Activated B cell treated with CpG ODN at 0.5 μM for 24 hours (primary cell): ENCODE data around the gene SRP14. TPM values are rescaled to one million over a fixed set of nuclear protein-coding genes. Genes with fewer than 3 reads are reported as not detected.

ENCODE experiments used
- ATAC-seq: fragments of 200-7000 bp; cut with Tn5 transposase; one replicate; pipeline ENCODE4 v1.10.0; 2021; ENCODE audit warnings: low read depth, mild to moderate bottlenecking, moderate library complexity
- CTCF ChIA-PET: fragments of 350-600 bp; sonication (Branson Sonifier 250); formaldehyde crosslinking; loops from one replicate; lab custom pipeline; 2021; ENCODE audit warnings: antibody characterized with exemption; lab: Charles Lee
- POLR2A ChIA-PET: fragments of 350-600 bp; sonication (Branson Sonifier 250); formaldehyde crosslinking; loops from one replicate; lab custom pipeline; 2021; ENCODE audit warnings: antibody characterized with exemption; lab: Charles Lee
- DNase-seq: peaks from one replicate; pipeline ENCODE4 v3.0.0; 2022
- H3K27ac Mint-ChIP-seq: one replicate; pipeline ENCODE4 v1.8.0; 2020; ENCODE audit warnings: mixed read lengths
- H3K27me3 Mint-ChIP-seq: one replicate; pipeline ENCODE4 v1.8.0; 2021; ENCODE audit warnings: mixed read lengths
- H3K36me3 Mint-ChIP-seq: one replicate; pipeline ENCODE4 v1.8.0; 2021; ENCODE audit warnings: low read depth, mixed read lengths
- H3K4me1 Mint-ChIP-seq: one replicate; pipeline ENCODE4 v1.8.0; 2021; ENCODE audit warnings: mixed read lengths
- H3K4me3 Mint-ChIP-seq: one replicate; pipeline ENCODE4 v1.8.0; 2020; ENCODE audit warnings: mild to moderate bottlenecking, mixed read lengths
- H3K9me3 Mint-ChIP-seq: one replicate; pipeline ENCODE4 v1.8.0; 2020; ENCODE audit warnings: mixed read lengths
- CTCF ChIP-seq: fragments of 200-600 bp; IDR thresholded peaks from one replicate; pipeline ENCODE4 v1.8.0; 2022; ENCODE audit warnings: antibody characterized with exemption, mild to moderate bottlenecking
- intact Hi-C: fragments of 100-400 bp; cut with micrococcal nuclease; formaldehyde crosslinking; loops from one replicate; pipeline ENCODE4 v1.15.1; 2024
- total RNA-seq: library from RNA; stranded (reverse); gene quantifications from 2 replicates; pipeline ENCODE4 v1.2.3, GENCODE V29; 2022

SRP14 gene
- total RNA-seq, 1 donor from 2014 or later, result 183 TPM

DNA sequence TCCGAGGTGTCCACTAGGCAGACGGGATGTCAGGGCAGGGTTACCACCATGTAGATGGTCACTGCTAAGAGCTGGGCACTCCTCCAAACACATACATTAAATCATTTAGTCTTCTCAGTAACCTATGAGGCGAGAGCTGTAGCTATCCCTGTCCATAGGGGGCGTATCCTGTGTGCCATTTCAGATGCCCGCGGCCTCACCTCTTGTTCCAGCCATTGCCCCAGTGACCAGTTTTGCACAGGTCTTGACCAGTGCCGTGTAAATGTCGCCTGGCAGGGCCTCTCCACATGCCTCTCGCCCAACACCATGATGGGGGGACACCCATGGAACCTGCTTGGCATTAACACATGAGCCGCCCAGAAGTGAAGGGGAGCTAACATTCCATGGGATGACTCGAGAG lies 20.8 kb upstream of the SRP14 start:
- TF ChIP-seq CTCF, result no peak
- H3K27me3 Mint-ChIP-seq, result no peaks in the 10 kb centered on the region
- no peak overlapping the region for H3K27ac Mint-ChIP-seq
- peaks cover 5% of the 10 kb centered on the region for H3K36me3 Mint-ChIP-seq
- no peaks in the 10 kb centered on the region for H3K9me3 Mint-ChIP-seq
- H3K4me1 Mint-ChIP-seq, result peaks cover 48% of the 10 kb centered on the region
- ATAC-seq (no peak), DNase-seq (no peak)
- ChIA-PET CTCF (interaction anchor here (0.9 to 1.3 kb wide), 3 partner anchors 11 to 47 kb away, joined by 3 to 4 read pairs (median 3); no protein-coding TSS in a partner anchor), POLR2A (interaction anchor here (1.0 to 14.3 kb wide), 4 partner anchors 11 to 40 kb away, joined by 3 to 472 read pairs (median 9); partner anchors contain the start of genes BMF and SRP14)
- intact Hi-C loops, result loop anchor here (1.0 kb wide), 1 partner anchor 10 kb away; no protein-coding TSS in a partner anchor
- no peak overlapping the region for H3K4me3 Mint-ChIP-seq

DNA sequence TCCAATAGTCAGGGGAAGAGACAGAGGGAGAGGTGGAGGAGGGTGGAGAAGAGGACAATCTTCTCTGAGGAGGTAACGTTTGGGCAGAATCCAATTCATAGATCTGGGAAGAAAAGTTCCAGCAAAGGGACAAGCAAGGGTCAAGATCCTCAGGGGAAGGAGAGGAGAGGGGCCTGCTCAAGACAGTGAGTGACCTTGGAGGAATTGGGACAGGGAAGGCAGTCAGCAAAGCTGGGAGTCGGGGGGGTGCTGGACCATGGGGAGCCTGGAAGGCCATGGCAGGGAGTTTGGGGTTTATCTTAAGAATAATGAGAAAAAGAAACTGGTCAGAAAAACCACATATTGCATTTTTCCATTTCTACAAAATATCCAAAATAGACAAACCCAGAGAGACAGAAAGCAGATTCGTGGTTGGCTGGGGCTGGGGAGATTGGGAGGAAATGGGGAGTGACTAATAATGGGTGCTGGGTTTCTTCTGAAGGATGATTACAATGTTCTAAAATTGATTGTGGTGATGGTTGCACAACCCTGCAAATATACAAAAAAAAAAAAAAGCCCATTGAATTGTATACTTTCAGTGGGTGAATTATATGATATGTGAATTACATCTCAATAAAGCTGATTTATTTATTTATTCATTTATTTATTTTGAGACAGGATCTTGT lies 19.6 kb upstream of the SRP14 start:
- Mint-ChIP-seq H3K4me3 (no peak overlapping the region), H3K27ac (no peak overlapping the region), H3K4me1 (peaks cover 48% of the 10 kb centered on the region), H3K36me3 (peaks cover 6% of the 10 kb centered on the region), H3K27me3 (no peaks in the 10 kb centered on the region), H3K9me3 (no peaks in the 10 kb centered on the region)
- TF ChIP-seq CTCF, result no peak
- POLR2A ChIA-PET, result interaction anchor here (1.0 to 14.3 kb wide), 3 partner anchors 11 to 41 kb away, joined by 3 to 472 read pairs (median 14); partner anchors contain the start of gene BMF
- CTCF ChIA-PET, result interaction anchor here (0.6 to 1.3 kb wide), 2 partner anchors 48 to 216 kb away, joined by 3 to 4 read pairs; no protein-coding TSS in a partner anchor
- ATAC-seq, result no peak
- DNase-seq, result no peak
- intact Hi-C loops, result loop anchor here (1.0 kb wide), 1 partner anchor 12 kb away; no protein-coding TSS in a partner anchor

DNA sequence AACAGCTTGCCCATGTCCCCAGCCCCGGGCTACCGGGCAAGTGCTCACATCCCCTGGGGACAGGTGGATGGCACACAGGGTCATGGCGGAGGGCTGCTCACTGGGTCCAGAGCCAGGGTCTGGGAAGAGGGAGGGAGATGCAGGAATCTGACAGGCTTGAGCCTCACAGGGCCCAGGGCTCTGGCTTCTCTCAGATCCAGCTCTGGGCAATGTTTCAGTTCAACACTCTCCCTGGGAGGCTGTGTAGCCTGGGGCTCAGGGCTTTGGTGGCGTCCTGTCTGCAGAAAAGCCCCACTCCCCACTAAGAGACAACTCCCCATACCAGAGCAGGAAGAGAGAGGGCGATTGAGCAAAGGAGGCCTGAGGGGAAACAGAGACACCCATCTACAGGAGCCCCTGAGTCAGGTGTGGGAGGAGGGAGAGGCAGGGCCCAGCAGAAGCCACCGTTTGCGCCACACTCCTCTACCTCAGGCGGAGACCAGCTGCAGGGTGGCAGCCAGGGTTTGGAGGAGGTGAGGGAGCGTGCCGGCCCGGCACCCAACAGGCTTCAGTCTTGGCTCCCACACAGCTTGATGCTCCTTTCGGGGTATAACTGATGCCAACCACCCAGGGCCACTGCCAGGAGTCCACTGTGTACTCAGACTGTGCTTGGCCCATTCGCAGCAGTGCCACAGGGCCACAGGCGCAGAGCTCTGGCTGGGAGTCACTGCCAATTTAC lies 16.8 kb upstream of the SRP14 start:
- intact Hi-C loops, result no loop called here
- Mint-ChIP-seq H3K27me3 (no peaks in the 10 kb centered on the region), H3K4me1 (peaks cover 63% of the 10 kb centered on the region), H3K9me3 (no peaks in the 10 kb centered on the region), H3K27ac (peak overlapping the region; percentile 15), H3K36me3 (peaks cover 8% of the 10 kb centered on the region), H3K4me3 (no peak overlapping the region)
- ChIA-PET POLR2A (interaction anchor here (0.5 to 6.1 kb wide), 10 partner anchors 9 to 746 kb away, joined by 3 to 212 read pairs (median 14); partner anchors contain the start of gene BMF), CTCF (interaction anchor here (1.0 to 3.4 kb wide), 6 partner anchors 9 to 219 kb away, joined by 3 to 29 read pairs (median 5); no protein-coding TSS in a partner anchor)
- ATAC-seq (no peak), DNase-seq (no peak)
- no peak for TF ChIP-seq CTCF

GRCh38 chr15:40054855-40055575 lies 16.0 kb upstream of the SRP14 start:
- Mint-ChIP-seq H3K4me1 (peaks cover 66% of the 10 kb centered on the region), H3K27me3 (no peaks in the 10 kb centered on the region), H3K9me3 (no peaks in the 10 kb centered on the region), H3K4me3 (peak overlapping the region; percentile 61), H3K27ac (peak overlapping the region; percentile 91), H3K36me3 (peaks cover 3% of the 10 kb centered on the region)
- DNase-seq (no peak), ATAC-seq (peak; percentile 68)
- ChIA-PET POLR2A (interaction anchor here (0.5 to 6.1 kb wide), 14 partner anchors 8 to 747 kb away, joined by 3 to 212 read pairs (median 7); partner anchors contain the start of genes BMF and PLCB2), CTCF (interaction anchor here (1.0 to 3.4 kb wide), 8 partner anchors 8 to 220 kb away, joined by 3 to 29 read pairs (median 4); no protein-coding TSS in a partner anchor)
- TF ChIP-seq CTCF, result no peak
- intact Hi-C loops, result loop anchor here (1.0 kb wide), 1 partner anchor 9 kb away; no protein-coding TSS in a partner anchor
